Myocyte (in vitro differentiated cells): ENCODE measurements around the gene CAMKMT. TPM values are rescaled to one million over a fixed set of nuclear protein-coding genes. Genes with fewer than 3 reads are reported as not detected.

Experiments used
- DNase-seq: peaks from one replicate; pipeline ENCODE4 v3.0.0-alpha.2; 2012; ENCODE audit warnings: low read depth
- total RNA-seq: library from RNA; depleted of rRNA; stranded (reverse); fragments of >200 nt; gene quantifications from 2 replicates; pipeline ENCODE4 v1.2.3, GENCODE V29; 2014

The CAMKMT gene
- total RNA-seq, 1 donor from 2014 or later = 12.2 TPM

- no peak for DNase-seq
Measured at GRCh38 chr2:44789971-44790721, 428.4 kb downstream of the CAMKMT start.

- DNase-seq = peak; percentile 60
Measured at GRCh38 chr2:44793322-44793870, 431.6 kb downstream of the CAMKMT start.

GRCh38 chr2:44796771-44797170 is 435.0 kb downstream of the CAMKMT start:
- no peak for DNase-seq

- DNase-seq = no peak
Measured at GRCh38 chr2:44798139-44798659, 436.5 kb downstream of the CAMKMT start.

GRCh38 chr2:44799105-44799504 is 437.4 kb downstream of the CAMKMT start:
- DNase-seq = no peak

GRCh38 chr2:44799754-44800153 is 438.0 kb downstream of the CAMKMT start:
- DNase-seq = no peak

GRCh38 chr2:44801289-44801840 is 439.6 kb downstream of the CAMKMT start:
- DNase-seq = no peak

- DNase-seq = no peak
Measured at GRCh38 chr2:44801841-44802776, 440.4 kb downstream of the CAMKMT start.

- no peak for DNase-seq
Measured at GRCh38 chr2:44802777-44803424, 441.2 kb downstream of the CAMKMT start.

- no peak for DNase-seq
Measured at GRCh38 chr2:44804406-44805265, 442.9 kb downstream of the CAMKMT start.

- no peak for DNase-seq
Measured at GRCh38 chr2:44805401-44806235, 443.9 kb downstream of the CAMKMT start.

- no peak for DNase-seq
Measured at GRCh38 chr2:44807201-44808025, 445.7 kb downstream of the CAMKMT start.

- DNase-seq = no peak
Measured at GRCh38 chr2:44810892-44811530, 449.3 kb downstream of the CAMKMT start.

GRCh38 chr2:44813165-44813564 is 451.4 kb downstream of the CAMKMT start:
- no peak for DNase-seq

- no peak for DNase-seq
Measured at GRCh38 chr2:44813658-44814057, 451.9 kb downstream of the CAMKMT start.

GRCh38 chr2:44817256-44817655 is 455.5 kb downstream of the CAMKMT start:
- DNase-seq = no peak

GRCh38 chr2:44817673-44818335 is 456.1 kb downstream of the CAMKMT start:
- DNase-seq = no peak
